GM19467 (cell line): ENCODE results near the gene GNPDA1.
A peak's percentile ranks its signal among the peaks of the same experiment; 100 is the strongest.

ENCODE experiments used
- ATAC-seq: cut with Tn5 transposase; IDR thresholded peaks from one replicate; pipeline ENCODE4 v1.9.1; 2021; ENCODE audit warnings: mild to moderate bottlenecking, moderate library complexity; ENCODE audit not compliant: unreplicated experiment

Gene GNPDA1

GRCh38 chr5:142024771-142025304, 12.0 kb upstream of the GNPDA1 start:
- ATAC-seq = peak; percentile 99

GRCh38 chr5:142023836-142024235, 11.0 kb upstream of the GNPDA1 start:
- ATAC-seq = no peak

GRCh38 chr5:142020122-142020659, 7.4 kb upstream of the GNPDA1 start:
- no peak for ATAC-seq

GRCh38 chr5:142017832-142018427, 5.1 kb upstream of the GNPDA1 start:
- ATAC-seq = peak; percentile 39

GRCh38 chr5:142016556-142016955, 3.7 kb upstream of the GNPDA1 start:
- peak; percentile 33 for ATAC-seq

GRCh38 chr5:142015781-142016533, 3.1 kb upstream of the GNPDA1 start:
- peak; percentile 30 for ATAC-seq

GRCh38 chr5:142014911-142015584, 2.2 kb upstream of the GNPDA1 start:
- no peak for ATAC-seq

GRCh38 chr5:142013734-142014521, 1.1 kb upstream of the GNPDA1 start:
- ATAC-seq = no peak

GRCh38 chr5:142012186-142012785, 541 bp downstream of the GNPDA1 start:
- no peak for ATAC-seq

- ATAC-seq = no peak
Measured at GRCh38 chr5:142011572-142012185, 1.1 kb downstream of the GNPDA1 start.

GRCh38 chr5:142009886-142010285, 2.9 kb downstream of the GNPDA1 start:
- ATAC-seq = no peak

GRCh38 chr5:142008813-142009212, 4.0 kb downstream of the GNPDA1 start:
- ATAC-seq = no peak

- no peak for ATAC-seq
Measured at GRCh38 chr5:142007237-142007544, 5.6 kb downstream of the GNPDA1 start.

GRCh38 chr5:142006363-142007236, 6.2 kb downstream of the GNPDA1 start:
- no peak for ATAC-seq

GRCh38 chr5:142003266-142003800, 9.5 kb downstream of the GNPDA1 start:
- ATAC-seq = no peak

GRCh38 chr5:142000704-142001484, 11.9 kb downstream of the GNPDA1 start:
- ATAC-seq = no peak

GRCh38 chr5:142000173-142000572, 12.7 kb downstream of the GNPDA1 start:
- ATAC-seq = no peak

- no peak for ATAC-seq
Measured at GRCh38 chr5:141997358-141997960, 15.4 kb downstream of the GNPDA1 start.
